Activated CD8-positive, alpha-beta T cell treated with anti-CD3 and anti-CD28 coated beads for 36 hours (primary cell): Measurements from ENCODE around the gene AEN. TPM values are rescaled to one million over a fixed set of nuclear protein-coding genes. Genes with fewer than 3 reads are reported as not detected.
"Not testable (repeated sequence)": the region's sequence is repeated elsewhere in the genome, so short reads cannot be mapped to it uniquely, and the experiment has no call there.

Experiments
- ATAC-seq: fragments of 200-7000 bp; cut with Tn5 transposase; one replicate; pipeline ENCODE4 v1.10.0; 2021; ENCODE audit warnings: mild to moderate bottlenecking, moderate library complexity
- CTCF ChIA-PET: fragments of 350-600 bp; sonication (Branson Sonifier 250); formaldehyde crosslinking; loops from one replicate; lab custom pipeline; 2021; ENCODE audit warnings: antibody characterized with exemption; lab: Charles Lee
- POLR2A ChIA-PET: fragments of 350-600 bp; sonication (Branson Sonifier 250); formaldehyde crosslinking; loops from one replicate; lab custom pipeline; 2021; ENCODE audit warnings: antibody characterized with exemption; lab: Charles Lee
- DNase-seq: peaks from one replicate; pipeline ENCODE4 v3.0.0-alpha.2; 2020
- H3K27ac Mint-ChIP-seq: one replicate; pipeline ENCODE4 v1.8.0; 2021; ENCODE audit warnings: mild to moderate bottlenecking, mixed read lengths
- H3K27me3 Mint-ChIP-seq: one replicate; pipeline ENCODE4 v1.8.0; 2021; ENCODE audit warnings: mixed read lengths
- H3K36me3 Mint-ChIP-seq: one replicate; pipeline ENCODE4 v1.8.0; 2021; ENCODE audit warnings: low read depth, mixed read lengths
- H3K4me1 Mint-ChIP-seq: one replicate; pipeline ENCODE4 v1.8.0; 2021; ENCODE audit warnings: low read depth, mixed read lengths
- H3K4me3 Mint-ChIP-seq: one replicate; pipeline ENCODE4 v1.8.0; 2021; ENCODE audit warnings: mild to moderate bottlenecking, moderate library complexity, mixed read lengths
- H3K9me3 Mint-ChIP-seq: one replicate; pipeline ENCODE4 v1.8.0; 2021; ENCODE audit warnings: mixed read lengths
- intact Hi-C: fragments of 100-400 bp; cut with micrococcal nuclease; formaldehyde crosslinking; loops from one replicate; pipeline ENCODE4 v1.10.0; 2022
- total RNA-seq, 2 experiments: library from RNA; stranded (reverse); gene quantifications; one replicate each; pipeline ENCODE4 v1.2.3, GENCODE V29; 2021
- TF ChIP-seq, protein P1 (sequence below): fragments of 200-600 bp; IDR thresholded peaks from one replicate; pipeline ENCODE4 v1.8.0; 2022; ENCODE audit warnings: antibody characterized with exemption, mild to moderate bottlenecking

The AEN gene
- total RNA-seq, 2 experiments from 2014 or later, result 55.2 to 58.4 TPM

GRCh38 chr15:88637841-88638625 lies 16.9 kb downstream of the AEN start:
- peaks cover 81% of the 10 kb centered on the region for H3K4me1 Mint-ChIP-seq
- H3K27ac Mint-ChIP-seq, result peak overlapping the region; percentile 96
- CTCF ChIA-PET, result interaction anchor here (1.1 to 2.0 kb wide), 12 partner anchors 10 to 267 kb away, joined by 4 to 30 read pairs (median 8); partner anchors contain the start of genes MRPL46 and MRPS11
- TF ChIP-seq, protein P1, sequence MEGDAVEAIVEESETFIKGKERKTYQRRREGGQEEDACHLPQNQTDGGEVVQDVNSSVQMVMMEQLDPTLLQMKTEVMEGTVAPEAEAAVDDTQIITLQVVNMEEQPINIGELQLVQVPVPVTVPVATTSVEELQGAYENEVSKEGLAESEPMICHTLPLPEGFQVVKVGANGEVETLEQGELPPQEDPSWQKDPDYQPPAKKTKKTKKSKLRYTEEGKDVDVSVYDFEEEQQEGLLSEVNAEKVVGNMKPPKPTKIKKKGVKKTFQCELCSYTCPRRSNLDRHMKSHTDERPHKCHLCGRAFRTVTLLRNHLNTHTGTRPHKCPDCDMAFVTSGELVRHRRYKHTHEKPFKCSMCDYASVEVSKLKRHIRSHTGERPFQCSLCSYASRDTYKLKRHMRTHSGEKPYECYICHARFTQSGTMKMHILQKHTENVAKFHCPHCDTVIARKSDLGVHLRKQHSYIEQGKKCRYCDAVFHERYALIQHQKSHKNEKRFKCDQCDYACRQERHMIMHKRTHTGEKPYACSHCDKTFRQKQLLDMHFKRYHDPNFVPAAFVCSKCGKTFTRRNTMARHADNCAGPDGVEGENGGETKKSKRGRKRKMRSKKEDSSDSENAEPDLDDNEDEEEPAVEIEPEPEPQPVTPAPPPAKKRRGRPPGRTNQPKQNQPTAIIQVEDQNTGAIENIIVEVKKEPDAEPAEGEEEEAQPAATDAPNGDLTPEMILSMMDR, result no peak
- intact Hi-C loops, result no loop called here
- peak overlapping the region; percentile 82 for H3K4me3 Mint-ChIP-seq
- DNase-seq, result peak; percentile 38
- POLR2A ChIA-PET, result interaction anchor here (1.3 to 2.1 kb wide), 3 partner anchors 11 to 180 kb away, joined by 4 to 23 read pairs (median 7); partner anchors contain the start of genes MRPL46 and MRPS11
- H3K27me3 Mint-ChIP-seq, result no peaks in the 10 kb centered on the region
- no peaks in the 10 kb centered on the region for H3K9me3 Mint-ChIP-seq
- H3K36me3 Mint-ChIP-seq, result peaks cover 57% of the 10 kb centered on the region
- no peak for ATAC-seq

DNA sequence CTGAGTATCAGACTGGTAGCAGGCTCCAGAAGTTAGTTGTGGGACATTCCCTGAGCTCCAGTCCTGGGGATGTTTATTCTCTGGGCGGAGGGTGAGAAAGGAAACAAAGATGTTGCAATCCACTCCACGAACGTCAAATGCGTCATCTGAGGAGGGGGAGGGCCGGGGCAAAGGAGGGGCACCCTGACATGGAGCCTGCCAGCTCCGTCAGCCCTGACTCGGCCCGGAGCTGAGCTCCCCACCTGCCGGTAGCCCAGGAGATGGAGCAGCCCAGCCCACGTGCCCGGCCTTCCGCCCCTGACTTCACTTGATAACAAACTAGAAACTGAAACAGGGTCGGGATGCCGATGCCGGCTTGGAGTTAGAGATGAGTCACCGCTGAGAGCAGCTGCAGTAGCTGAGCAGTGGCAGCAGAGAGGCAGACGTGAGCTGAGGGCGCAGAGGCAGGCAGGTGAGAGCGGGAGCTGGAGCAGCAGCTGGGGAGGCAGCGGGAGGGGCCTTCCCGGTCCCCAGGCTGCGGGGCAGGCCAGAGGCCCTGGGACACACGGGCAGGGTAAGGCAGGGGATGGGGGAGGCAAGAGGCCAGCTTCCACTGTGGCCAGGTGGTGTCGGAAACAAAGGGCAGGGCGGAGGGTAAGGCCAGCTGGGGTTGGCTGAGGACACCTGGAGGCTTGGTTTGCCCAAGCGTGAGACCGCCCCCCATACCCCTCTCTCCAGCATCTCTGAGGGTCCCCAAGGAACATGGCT lies 17.7 kb downstream of the AEN start, which contains the start of gene ISG20:
Gene ISG20, plus strand, starts transcription at position 391 of the 747 bp plus-strand sequence. Its CDS starts 351 bp downstream, at position 742.
- ATAC-seq, result peak; percentile 82
- peaks cover 81% of the 10 kb centered on the region for H3K4me1 Mint-ChIP-seq
- ChIA-PET CTCF (interaction anchor here (1.1 to 2.0 kb wide), 12 partner anchors 10 to 266 kb away, joined by 4 to 30 read pairs (median 8); partner anchors contain the start of genes MRPL46 and MRPS11), POLR2A (interaction anchor here (0.5 to 2.1 kb wide), 4 partner anchors 10 to 183 kb away, joined by 3 to 23 read pairs (median 6); partner anchors contain the start of genes MRPL46 and MRPS11)
- H3K27me3 Mint-ChIP-seq, result no peaks in the 10 kb centered on the region
- H3K27ac Mint-ChIP-seq, result peak within 1 kb of the TSS; percentile 96
- peak; percentile 99 for DNase-seq
- H3K36me3 Mint-ChIP-seq, result peaks cover 54% of the 10 kb centered on the region
- no peaks in the 10 kb centered on the region for H3K9me3 Mint-ChIP-seq
- TF ChIP-seq, protein P1, result peak; percentile 47
- peak within 1 kb of the TSS; percentile 82 for H3K4me3 Mint-ChIP-seq
- intact Hi-C loops, result no loop called here

DNA sequence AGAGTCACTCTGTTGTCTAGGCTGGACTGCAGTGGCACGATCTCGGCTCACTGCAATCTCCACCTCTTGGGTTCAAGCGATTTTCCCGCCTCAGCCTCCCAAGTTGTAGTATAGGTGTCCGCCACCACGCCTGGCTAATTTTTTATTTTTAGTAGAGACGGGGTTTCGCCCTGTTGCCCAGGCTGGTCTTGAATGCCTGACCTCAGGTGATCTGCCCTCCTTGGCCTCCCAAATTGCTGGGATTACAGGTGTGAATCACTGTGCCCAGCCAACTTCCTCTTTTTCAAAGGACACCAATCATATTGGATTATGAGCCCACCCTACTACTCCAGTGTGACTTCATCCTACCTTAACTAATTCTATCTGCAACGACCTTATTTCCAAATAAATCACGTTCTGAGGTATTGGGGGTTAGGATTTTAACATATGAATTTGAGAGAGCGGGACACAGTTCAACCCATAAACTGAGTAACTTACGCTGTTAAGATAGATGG lies 20.9 kb downstream of the AEN start:
- H3K4me3 Mint-ChIP-seq, result no peak overlapping the region
- H3K4me1 Mint-ChIP-seq, result peaks cover 72% of the 10 kb centered on the region
- H3K36me3 Mint-ChIP-seq, result peaks cover 44% of the 10 kb centered on the region
- DNase-seq (no peak), ATAC-seq (no peak)
- H3K27me3 Mint-ChIP-seq, result no peaks in the 10 kb centered on the region
- no peaks in the 10 kb centered on the region for H3K9me3 Mint-ChIP-seq
- H3K27ac Mint-ChIP-seq, result peak overlapping the region; percentile 74
- ChIA-PET POLR2A (no interaction called here), CTCF (no interaction called here)
- intact Hi-C loops, result no loop called here
- TF ChIP-seq, protein P1, result no peak

DNA sequence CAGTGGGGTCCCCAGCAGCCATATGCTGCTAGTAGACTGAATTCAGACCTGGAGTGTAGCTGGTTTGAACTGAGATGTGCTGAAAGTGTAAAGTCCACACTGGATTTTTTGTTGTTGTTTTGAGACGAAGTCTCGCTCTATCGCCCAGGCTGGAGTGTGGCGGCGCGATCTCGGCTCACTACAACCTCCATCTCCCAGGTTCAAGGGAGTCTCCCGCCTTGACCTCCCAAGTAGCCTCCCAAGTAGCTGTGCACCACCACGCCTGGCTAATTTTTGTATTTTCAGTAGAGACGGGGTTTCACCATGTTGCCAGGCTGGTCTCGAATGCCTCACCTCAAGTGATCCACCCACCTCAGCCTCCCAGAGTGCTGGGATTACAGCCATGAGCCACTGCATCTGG lies 21.4 kb downstream of the AEN start:
- H3K9me3 Mint-ChIP-seq, intact Hi-C loops, H3K4me3 Mint-ChIP-seq, DNase-seq, H3K27me3 Mint-ChIP-seq, ATAC-seq: not testable (repeated sequence)
- ChIA-PET CTCF (interaction anchor here (1.2 kb wide), 1 partner anchor 18 kb away, joined by 4 read pairs; no protein-coding TSS in a partner anchor), POLR2A (interaction anchor here (0.6 to 0.9 kb wide), 2 partner anchors 13 to 274 kb away, joined by 3 read pairs; no protein-coding TSS in a partner anchor)
- H3K4me1 Mint-ChIP-seq, result peaks cover 71% of the 10 kb centered on the region
- H3K27ac Mint-ChIP-seq, result peak overlapping the region; percentile 74
- H3K36me3 Mint-ChIP-seq, result peaks cover 40% of the 10 kb centered on the region

- intact Hi-C loops, result no loop called here
- ATAC-seq (no peak), DNase-seq (peak; percentile 0)
- Mint-ChIP-seq H3K27ac (peak overlapping the region; percentile 43), H3K36me3 (peaks cover 41% of the 10 kb centered on the region), H3K9me3 (no peaks in the 10 kb centered on the region), H3K4me1 (peaks cover 72% of the 10 kb centered on the region), H3K4me3 (no peak overlapping the region), H3K27me3 (no peaks in the 10 kb centered on the region)
- CTCF ChIA-PET, result no interaction called here
- TF ChIP-seq, protein P1, result no peak
- POLR2A ChIA-PET, result interaction anchor here (0.5 to 1.1 kb wide), 3 partner anchors 15 to 30 kb away, joined by 3 read pairs; no protein-coding TSS in a partner anchor
These were observed 23.6 kb downstream of the AEN start for GRCh38 chr15:88644741-88645140.
